Activated CD4-positive, alpha-beta T cell treated with anti-CD3 and anti-CD28 coated beads, Interleukin-2, amount 50 U/mL, for 4 hours (primary cell): ENCODE data around the gene FAM151A.
A peak's percentile ranks its signal among the peaks of the same experiment; 100 is the strongest.

ENCODE experiments used
- DNase-seq, 2 experiments: peaks; one replicate each; pipeline ENCODE4 v3.0.0-alpha.2; 2020

Gene FAM151A

GRCh38 chr1:54623216-54624007 lies at the start of gene FAM151A:
Gene FAM151A, minus strand, starts transcription at chr1:54623525. Its CDS starts 130 bp downstream, at chr1:54623395.
- DNase-seq = no peak

DNA sequence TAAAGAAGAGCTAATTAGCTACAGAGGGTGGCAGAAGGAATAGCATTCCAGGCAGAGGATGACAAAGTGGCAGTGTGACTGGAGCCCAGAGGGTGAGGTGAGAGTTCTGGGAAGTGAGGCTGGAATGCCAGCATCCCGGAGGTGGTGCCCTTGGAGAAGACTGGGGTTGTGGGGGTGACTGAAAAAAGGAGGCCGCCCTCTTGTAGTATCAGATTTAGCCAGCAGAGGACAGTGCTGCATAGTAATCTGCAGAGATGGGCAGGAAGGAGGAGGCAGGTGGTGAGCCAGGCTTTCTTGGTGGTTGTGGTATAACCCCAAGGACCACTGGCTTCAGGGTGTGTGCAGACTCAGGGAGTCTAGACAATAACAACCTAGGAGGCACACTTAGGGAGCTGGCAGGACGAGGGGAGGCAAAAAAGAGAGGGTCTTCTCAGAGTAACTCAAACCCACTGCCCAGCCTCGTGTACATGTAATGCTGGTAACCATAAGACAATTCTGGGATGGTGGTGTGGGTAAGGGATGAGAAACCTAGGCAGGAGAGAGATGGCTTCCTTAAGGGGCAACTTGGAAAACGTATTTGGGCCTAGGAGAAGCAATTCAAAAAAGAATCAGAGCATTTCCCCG lies 48.8 kb upstream of the FAM151A start:
- DNase-seq = peak; percentile 52 to 57

- DNase-seq = no peak
These were observed 45.2 kb upstream of the FAM151A start for GRCh38 chr1:54668567-54668966.

DNA sequence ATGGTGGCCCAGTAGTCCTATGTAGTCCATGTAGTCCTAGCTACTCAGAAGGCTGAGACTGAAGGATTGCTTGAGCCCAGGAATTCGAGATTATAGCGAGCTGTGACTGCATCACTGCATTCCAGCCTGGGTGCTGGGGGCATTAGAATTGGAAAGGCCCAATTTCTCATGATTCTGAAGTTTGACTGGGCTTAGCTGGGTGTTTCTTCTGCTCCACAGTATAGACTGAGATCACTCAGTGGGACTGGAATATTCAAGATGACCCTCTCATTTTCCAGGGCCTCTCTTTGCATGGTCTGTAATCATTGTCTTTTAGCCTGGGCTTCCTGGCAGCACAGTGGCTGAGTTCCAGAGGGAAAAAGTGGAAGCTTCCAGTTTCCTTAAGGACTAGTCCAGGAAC lies 44.5 kb upstream of the FAM151A start:
- no peak for DNase-seq

DNA sequence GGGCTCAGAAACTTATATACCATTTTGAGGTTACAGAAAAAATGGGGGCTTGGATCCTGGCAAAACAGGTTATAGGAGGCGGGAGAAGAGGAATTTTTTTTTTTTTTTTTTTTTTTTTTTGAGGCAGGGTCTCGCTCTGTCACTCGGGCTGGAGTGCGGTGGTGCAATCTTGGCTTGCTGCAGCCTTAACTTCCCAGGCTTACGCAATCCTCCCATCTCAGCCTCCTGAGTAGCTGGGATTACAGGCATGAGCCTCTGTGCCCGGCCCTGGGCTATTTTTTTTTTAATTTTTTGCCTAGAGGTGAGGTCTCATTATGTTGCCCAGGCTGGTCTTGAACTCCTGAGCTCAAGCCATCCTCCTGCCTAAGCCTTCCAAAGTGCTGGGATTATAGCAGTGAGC lies 43.0 kb upstream of the FAM151A start:
- no peak for DNase-seq

- DNase-seq = no peak
These were observed 42.5 kb upstream of the FAM151A start for GRCh38 chr1:54665852-54666251.

DNA sequence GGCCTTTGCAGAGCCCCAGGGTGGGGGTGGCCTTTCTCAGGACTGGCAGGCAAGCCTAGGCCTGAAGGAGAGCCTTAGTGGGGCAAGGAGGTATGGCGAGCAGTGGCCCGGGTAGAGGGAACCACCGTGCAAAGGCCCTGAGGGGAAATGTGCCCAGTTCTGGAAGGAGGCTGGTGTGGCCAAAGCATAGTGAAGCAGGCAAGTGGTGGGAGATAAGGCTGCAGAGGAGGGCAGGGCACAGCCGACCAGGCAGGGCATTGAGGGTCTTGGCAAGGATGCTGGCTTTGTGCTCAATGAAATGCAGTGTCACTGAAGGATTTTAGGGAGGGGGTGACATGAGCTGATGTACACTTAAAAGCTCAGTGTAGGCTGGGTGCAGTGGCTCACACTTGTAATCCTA lies 41.0 kb upstream of the FAM151A start:
- no peak for DNase-seq

- DNase-seq = no peak
These were observed 40.4 kb upstream of the FAM151A start for GRCh38 chr1:54663725-54664124.

GRCh38 chr1:54658164-54658913 lies 35.0 kb upstream of the FAM151A start:
- DNase-seq = no peak

GRCh38 chr1:54653036-54653435 lies 29.7 kb upstream of the FAM151A start:
- no peak for DNase-seq

DNA sequence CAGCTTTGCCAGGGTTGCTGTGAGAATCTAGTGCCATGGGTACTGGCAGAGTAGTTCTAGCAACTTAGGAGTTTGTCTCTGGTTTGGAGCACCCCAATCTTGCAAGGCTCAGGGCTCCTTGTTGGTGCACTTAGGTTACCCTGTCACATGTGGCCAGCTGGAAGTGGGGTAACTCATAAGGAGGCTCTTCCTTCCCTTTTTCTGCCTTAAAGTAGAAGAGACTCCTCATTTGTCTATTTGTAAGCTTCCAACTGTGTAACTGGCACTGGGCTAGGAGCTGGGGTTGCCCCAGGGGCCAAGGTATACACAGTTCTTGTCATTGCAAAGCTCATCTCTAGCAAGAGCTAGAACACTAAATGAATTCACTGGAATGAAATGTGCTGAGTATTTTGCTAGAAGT lies 28.8 kb upstream of the FAM151A start:
- DNase-seq = no peak

DNA sequence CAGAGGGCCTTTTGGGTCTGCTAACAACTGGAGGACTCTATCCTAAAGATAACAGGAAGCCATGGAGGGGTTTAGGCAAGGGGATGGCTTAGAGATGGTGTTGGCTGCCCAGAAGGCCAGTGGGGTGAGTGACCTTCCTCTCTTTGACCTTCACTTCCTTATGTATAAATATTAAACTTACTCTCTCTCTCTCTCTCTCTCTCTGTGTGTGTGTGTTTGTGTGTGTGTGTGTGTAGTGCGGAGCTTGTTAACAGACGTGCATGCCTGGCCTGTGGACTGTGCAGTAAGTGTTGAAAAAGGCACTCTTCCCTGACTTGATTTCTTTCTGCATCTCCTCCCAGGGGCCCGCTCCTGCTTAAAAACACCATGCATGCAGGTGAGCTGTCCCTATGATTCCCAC lies 28.3 kb upstream of the FAM151A start:
- no peak for DNase-seq

GRCh38 chr1:54650417-54650816 lies 27.1 kb upstream of the FAM151A start:
- no peak for DNase-seq

DNA sequence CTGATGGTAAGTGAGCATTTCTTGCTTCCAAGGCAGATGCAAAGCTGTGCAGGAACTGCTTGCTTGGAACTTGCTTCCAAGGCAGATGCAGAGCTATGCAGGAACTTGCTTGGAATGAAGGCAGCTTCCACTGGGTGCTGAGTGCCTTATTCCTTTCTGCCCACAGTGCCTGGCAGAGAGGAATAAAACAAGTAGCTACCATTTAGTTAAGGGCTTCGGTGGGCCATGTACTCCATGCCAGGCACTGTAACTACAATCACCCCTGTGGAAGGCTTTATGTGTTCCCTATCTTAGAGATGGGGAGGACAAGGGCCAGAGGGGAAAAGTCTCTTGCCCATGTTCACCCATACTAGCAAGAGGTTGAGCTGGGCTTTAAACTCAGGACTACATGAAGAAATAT lies 26.6 kb upstream of the FAM151A start:
- DNase-seq = no peak

GRCh38 chr1:54649130-54649898 lies 26.0 kb upstream of the FAM151A start:
- DNase-seq = no peak

DNA sequence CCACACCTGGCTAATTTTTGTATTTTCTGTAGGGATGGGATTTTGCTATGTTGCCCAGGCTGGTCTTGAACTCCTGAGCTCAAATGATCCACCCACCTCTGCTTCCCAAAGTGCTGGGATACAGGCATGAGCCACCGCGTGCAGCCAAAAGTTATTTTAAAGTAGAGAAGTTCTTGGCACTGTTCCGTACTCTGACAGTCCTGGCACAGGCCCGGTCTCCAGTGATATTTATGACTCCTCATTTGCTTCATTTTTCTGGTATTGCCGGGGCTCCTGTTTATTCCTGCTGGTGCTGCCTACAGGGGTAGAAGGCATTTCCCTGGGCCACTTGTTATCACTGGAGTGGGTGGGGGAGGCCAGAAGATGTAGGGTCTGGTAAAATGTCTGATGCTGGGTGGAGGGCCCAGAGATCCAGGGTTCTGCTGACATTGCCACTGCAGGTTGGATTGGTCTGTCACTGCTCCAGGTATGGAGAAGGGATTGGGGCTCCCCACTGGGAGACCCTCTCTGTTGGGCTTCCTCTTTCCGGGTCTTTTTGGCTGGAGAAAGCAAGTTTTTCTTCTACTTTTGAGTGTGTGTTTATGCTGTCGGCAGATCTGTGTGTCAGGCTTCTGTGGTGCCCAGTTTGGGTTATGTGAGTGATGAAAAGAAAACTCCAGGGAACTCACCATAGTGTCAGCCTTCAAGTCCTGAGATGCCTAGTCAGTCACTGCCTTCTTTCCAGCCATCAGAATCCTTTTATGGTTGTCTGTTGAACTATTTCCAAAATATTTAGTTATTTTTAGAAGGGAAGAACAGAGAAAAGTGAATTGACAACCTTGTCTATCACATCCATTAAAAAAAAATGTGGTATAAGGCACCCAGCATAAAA lies 22.7 kb upstream of the FAM151A start:
- no peak for DNase-seq

DNA sequence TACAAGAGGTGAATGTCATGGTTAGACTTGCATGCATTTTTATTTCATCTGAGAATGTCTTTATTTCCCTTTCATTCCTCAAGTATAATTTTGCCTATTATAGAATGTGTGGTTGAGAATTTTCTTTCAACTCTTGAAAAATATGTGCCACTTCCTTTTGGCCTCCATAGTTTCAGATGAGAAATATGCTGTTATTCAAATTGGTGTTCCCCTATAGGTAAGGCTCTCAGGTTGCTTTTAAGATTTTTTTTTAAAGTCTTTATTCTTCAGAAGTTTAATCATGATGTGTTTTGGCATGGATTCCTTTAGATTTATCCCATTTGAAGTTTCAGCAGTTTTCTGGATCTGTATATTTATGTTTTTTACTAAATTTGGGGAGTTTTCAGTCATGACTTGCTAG lies 20.4 kb upstream of the FAM151A start:
- no peak for DNase-seq

GRCh38 chr1:54640863-54641836 lies 17.8 kb upstream of the FAM151A start, which contains the start of gene MROH7:
Gene MROH7, plus strand, starts transcription at chr1:54641786. Its CDS starts 11,141 bp downstream, at chr1:54652927.
- DNase-seq = no peak

DNA sequence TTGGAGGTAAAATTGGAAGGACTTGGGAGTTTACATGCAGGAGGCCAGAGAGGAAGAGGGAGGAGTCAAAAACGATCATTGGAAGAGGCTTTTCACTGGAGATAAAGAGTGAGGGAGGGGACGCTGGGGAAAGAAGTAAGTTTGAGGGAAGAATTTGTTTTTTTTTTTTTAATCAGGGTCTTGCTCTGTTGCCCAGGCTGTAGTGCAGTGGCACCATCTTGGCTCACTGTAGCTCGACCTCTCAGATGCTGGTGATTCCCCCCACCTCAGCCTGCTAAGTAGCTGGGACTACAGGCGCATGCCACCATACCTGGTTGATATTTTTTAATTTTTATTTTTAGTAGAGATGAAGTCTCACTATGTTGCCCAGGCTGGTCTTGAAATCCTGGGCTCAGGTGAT lies 17.0 kb upstream of the FAM151A start:
- DNase-seq = no peak
